ENCODE results near the gene ZFAND2B.

ZFAND2B gene

GRCh38 chr2:219206328-219207133, at the start of gene ZFAND2B:
Gene ZFAND2B (plus strand): TSS chr2:219206782. CDS start chr2:219206988, 206 bp downstream.
- peak; percentile 96 for DNase-seq

- DNase-seq = no peak
Measured at GRCh38 chr2:219157396-219157795, 49.2 kb upstream of the ZFAND2B start.

- no peak for DNase-seq
Measured at GRCh38 chr2:219158025-219158424, 48.6 kb upstream of the ZFAND2B start.

- DNase-seq = no peak
Measured at GRCh38 chr2:219158586-219158985, 48.0 kb upstream of the ZFAND2B start.

GRCh38 chr2:219159771-219160185, 46.8 kb upstream of the ZFAND2B start:
- no peak for DNase-seq

GRCh38 chr2:219160186-219161017, 46.2 kb upstream of the ZFAND2B start, which contains the start of gene NHEJ1:
Gene NHEJ1 (minus strand): TSS chr2:219160815. CDS start chr2:219158362, 2,453 bp downstream.
- peak; percentile 95 for DNase-seq

- no peak for DNase-seq
Measured at GRCh38 chr2:219161097-219161496, 45.5 kb upstream of the ZFAND2B start.

- no peak for DNase-seq
Measured at GRCh38 chr2:219163156-219163555, 43.4 kb upstream of the ZFAND2B start.

- DNase-seq = no peak
Measured at GRCh38 chr2:219165058-219165911, 41.3 kb upstream of the ZFAND2B start.

GRCh38 chr2:219167997-219168396, 38.6 kb upstream of the ZFAND2B start:
- no peak for DNase-seq

GRCh38 chr2:219168526-219168925, 38.1 kb upstream of the ZFAND2B start:
- no peak for DNase-seq

- DNase-seq = no peak
Measured at GRCh38 chr2:219168932-219169331, 37.6 kb upstream of the ZFAND2B start.

GRCh38 chr2:219169930-219170654, 36.5 kb upstream of the ZFAND2B start, which contains the start of gene SLC23A3:
Gene SLC23A3 (minus strand): TSS chr2:219170029. CDS start chr2:219169984, 45 bp downstream.
- no peak for DNase-seq

GRCh38 chr2:219171231-219171651, 35.3 kb upstream of the ZFAND2B start:
- no peak for DNase-seq

GRCh38 chr2:219172231-219173154, 34.1 kb upstream of the ZFAND2B start:
- no peak for DNase-seq

GRCh38 chr2:219173176-219173575, 33.4 kb upstream of the ZFAND2B start:
- no peak for DNase-seq

- no peak for DNase-seq
Measured at GRCh38 chr2:219174146-219174545, 32.4 kb upstream of the ZFAND2B start.

GRCh38 chr2:219174801-219175200, 31.8 kb upstream of the ZFAND2B start:
- DNase-seq = no peak

- DNase-seq = no peak
Measured at GRCh38 chr2:219175486-219175885, 31.1 kb upstream of the ZFAND2B start.

- peak; percentile 23 for DNase-seq
Measured at GRCh38 chr2:219175928-219176817, 30.4 kb upstream of the ZFAND2B start.

Measured in stimulated activated CD4-positive, alpha-beta T cell treated with anti-CD3 and anti-CD28 coated beads, Interleukin-12 subunit alpha, Interleukin-12 subunit beta, amount 100 ng/mL, for 4 hours (primary cell).